Skeletal muscle cell (primary cell): ENCODE data around the gene RCE1.
A peak's percentile ranks its signal among the peaks of the same experiment; 100 is the strongest.

Experiments
- DNase-seq: peaks from one replicate; pipeline ENCODE4 v3.0.0-alpha.2; 2010; ENCODE audit warnings: low read depth
- H3K4me3 ChIP-seq: 2 replicates; pipeline ENCODE4 v1.5.1; 2011; ENCODE audit warnings: low read depth, mild to moderate bottlenecking, control low read depth, low read length, moderate library complexity

RCE1 gene

DNA sequence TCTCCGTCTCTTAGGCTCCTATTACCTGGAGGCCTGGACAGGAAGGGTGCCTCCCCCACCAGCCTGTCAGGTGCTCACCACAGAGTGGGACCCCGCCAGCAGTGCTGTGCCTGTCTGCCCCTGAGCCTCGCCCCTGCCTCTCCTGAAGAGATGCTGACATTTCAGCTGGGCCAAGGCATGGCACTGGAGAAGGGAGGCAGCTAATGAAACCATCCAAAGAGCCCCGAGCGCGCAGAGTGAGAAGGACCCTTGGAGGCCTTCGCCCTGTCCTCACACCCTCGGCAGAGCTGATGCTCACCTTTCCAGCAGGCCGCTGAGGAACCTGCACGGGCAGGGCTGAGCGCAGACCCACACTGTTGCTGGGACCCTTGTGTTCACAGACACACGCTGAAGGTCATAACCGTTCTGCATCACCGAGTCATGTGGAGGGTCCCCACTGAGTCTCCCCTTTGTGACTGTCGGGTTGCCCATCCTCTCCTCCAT, 11.5 kb downstream of the RCE1 start:
- DNase-seq = no peak
- H3K4me3 ChIP-seq = no peak overlapping the region

DNA sequence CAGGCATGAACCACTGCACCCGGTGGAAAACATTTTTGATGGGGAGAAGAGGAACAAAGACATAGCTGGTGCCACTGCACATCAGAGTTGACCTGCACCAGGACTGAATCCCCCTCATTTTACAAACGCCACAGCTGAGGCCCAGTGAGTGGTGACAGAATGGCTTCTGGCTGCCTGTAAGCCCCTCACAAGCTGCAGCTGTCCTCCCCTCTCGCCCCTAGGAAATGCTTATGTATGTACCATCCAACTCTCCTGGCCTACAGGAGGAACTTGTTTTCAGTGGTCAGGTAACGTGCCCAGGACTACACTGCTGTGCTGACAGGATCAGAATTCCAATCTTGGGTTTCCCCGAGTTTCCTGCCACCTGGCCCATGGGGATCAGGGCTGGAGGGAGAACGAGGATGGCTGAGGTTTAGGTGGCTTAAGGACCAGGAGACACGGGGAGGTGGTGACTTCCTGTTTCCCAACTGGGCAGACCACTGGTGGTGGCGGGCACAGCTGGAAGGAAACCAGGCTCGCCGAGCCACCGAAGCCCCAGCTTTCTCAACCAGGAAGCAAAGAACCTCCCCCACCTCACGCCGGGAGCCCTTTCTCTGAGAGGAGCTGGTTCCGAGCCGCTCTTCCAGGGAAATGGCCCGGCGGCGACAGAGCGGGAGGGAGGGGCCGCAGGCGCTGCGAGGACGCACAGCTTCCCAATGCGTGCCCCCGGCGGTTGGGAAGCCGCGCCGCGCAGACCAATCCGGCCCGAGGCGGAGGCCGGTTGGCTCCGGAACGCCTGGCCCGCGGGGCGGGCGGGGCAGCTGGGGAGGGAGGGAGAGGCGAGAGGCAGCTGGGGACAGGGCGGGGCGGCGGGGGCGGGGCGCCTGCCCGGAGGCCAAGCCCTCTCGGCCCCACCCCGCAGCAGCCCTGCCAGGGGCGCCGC, 12.6 kb downstream of the RCE1 start:
- DNase-seq = peak; percentile 67
- peak overlapping the region; percentile 71 for H3K4me3 ChIP-seq

DNA sequence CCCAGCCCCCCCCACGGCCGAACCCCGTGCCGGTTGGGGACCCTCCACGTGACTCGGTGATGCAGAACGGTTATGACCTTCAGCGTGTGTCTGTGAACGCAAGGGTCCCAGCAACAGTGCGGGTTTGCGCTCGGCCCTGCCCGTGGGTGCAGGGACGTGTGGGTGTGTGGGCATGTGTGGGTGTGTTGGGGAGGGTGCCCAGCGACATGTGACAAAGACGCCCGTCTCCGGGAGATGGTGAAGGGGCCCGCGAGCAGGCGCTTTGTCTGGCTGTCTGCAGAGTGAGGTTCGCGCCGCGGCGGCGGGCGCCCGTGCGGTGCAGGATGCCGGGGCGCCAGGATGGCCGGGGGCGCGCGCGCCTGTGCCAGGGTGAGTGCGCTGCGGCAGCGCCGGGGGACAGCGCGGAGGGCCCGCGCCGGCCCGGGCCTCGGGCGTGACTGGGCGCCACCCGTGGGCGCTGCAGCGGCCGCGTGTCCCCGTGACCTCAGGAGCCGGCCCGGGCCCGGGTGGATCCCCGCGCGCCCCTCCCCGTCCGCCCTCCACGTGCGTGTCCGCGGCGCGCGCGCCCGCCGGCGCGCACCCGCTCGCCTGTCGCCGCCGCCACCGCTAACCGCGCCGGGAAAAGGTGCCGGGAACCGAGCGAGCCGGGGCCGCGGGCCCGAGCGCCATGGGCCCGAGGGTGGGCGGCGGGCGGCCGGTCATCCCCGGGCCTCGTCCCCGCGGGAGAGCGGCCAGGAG, 13.4 kb downstream of the RCE1 start, which contains the start of gene LRFN4:
Gene LRFN4 (plus strand): TSS at position 569 of the 738 bp plus-strand sequence. CDS start 681 bp downstream, outside the sequence.
- no peak for DNase-seq
- peak within 1 kb of the TSS; percentile 71 for H3K4me3 ChIP-seq

DNA sequence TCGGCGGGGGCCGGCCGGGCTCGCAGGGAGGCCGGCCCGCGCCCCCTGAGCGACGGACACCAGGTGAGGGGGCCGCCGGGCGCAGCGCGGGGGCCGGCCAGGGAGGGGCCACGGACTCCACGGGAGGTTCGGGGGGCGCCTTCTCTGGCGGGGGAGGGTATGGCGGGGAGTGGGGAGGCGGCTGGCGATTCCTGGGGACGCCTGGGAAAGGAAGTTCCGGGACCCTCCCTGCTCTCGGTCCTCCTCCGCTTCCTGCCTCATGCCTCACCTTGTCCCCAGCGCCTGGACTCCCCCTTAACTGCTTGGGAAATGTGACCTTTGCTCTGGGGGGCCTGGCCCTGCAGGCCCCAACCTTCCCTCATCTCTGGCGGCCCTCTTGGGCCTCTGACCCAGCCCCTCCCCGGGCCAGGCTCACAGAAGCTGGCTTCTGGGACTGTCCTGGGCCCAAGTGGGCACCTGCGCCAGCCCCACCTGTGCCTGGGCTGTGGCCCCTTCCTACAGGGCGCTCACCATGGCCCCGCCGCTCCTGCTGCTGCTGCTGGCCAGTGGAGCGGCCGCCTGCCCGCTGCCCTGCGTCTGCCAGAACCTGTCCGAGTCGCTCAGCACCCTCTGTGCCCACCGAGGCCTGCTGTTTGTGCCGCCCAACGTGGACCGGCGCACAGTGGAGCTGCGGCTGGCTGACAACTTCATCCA, 14.1 kb downstream of the RCE1 start:
- peak overlapping the region; percentile 71 for H3K4me3 ChIP-seq
- DNase-seq = no peak

DNA sequence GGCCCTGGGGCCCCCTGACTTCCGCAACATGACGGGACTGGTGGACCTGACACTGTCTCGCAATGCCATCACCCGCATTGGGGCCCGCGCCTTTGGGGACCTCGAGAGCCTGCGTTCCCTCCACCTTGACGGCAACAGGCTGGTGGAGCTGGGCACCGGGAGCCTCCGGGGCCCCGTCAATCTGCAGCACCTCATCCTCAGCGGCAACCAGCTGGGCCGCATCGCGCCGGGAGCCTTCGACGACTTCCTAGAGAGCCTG, 14.6 kb downstream of the RCE1 start:
- DNase-seq = no peak

DNA sequence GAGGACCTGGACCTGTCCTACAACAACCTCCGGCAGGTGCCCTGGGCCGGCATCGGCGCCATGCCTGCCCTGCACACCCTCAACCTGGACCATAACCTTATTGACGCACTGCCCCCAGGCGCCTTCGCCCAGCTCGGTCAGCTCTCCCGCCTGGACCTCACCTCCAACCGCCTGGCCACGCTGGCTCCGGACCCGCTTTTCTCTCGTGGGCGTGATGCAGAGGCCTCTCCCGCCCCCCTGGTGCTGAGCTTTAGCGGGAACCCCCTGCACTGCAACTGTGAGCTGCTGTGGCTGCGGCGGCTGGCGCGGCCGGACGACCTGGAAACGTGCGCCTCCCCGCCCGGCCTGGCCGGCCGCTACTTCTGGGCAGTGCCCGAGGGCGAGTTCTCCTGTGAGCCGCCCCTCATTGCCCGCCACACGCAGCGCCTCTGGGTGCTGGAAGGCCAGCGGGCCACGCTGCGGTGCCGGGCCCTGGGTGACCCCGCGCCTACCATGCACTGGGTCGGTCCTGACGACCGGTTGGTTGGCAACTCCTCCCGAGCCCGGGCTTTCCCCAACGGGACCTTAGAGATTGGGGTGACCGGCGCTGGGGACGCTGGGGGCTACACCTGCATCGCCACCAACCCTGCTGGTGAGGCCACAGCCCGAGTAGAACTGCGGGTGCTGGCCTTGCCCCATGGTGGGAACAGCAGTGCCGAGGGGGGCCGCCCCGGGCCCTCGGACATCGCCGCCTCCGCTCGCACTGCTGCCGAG, 15.1 kb downstream of the RCE1 start:
- DNase-seq = no peak
- no peak overlapping the region for H3K4me3 ChIP-seq

More for the DNA sequence above, 14.6 kb downstream of the RCE1 start:
- H3K4me3 ChIP-seq = peak overlapping the region; percentile 71

DNA sequence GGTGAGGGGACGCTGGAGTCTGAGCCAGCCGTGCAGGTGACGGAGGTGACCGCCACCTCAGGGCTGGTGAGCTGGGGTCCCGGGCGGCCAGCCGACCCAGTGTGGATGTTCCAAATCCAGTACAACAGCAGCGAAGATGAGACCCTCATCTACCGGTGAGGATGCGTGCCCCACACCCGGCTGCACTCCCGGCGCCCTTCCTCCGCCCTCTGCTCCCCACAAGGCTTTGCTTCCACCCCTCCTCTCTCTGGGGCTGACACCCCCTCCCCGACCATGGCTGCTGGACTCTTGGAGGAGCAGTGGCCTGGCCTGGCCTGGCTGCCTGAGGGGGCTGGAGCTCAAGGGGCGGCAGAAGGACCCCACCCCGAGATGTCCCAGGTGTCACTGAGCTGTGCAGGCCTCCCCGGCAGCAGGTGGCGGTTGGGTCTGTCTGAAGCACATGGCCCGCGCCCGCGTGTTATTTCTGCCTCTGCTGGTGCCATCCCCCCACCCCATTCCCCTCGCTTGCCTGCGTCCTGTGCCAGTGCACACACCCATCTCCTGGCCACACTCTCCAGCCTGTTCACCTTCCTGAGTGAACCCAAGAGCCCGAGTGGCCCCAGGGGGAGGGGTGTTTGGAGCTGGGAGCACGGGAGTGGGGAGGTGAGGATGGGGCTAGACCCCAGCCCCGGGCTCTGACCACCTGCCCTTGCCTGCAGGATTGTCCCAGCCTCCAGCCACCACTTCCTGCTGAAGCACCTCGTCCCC, 15.9 kb downstream of the RCE1 start:
- DNase-seq = no peak
- H3K4me3 ChIP-seq = no peak overlapping the region

DNA sequence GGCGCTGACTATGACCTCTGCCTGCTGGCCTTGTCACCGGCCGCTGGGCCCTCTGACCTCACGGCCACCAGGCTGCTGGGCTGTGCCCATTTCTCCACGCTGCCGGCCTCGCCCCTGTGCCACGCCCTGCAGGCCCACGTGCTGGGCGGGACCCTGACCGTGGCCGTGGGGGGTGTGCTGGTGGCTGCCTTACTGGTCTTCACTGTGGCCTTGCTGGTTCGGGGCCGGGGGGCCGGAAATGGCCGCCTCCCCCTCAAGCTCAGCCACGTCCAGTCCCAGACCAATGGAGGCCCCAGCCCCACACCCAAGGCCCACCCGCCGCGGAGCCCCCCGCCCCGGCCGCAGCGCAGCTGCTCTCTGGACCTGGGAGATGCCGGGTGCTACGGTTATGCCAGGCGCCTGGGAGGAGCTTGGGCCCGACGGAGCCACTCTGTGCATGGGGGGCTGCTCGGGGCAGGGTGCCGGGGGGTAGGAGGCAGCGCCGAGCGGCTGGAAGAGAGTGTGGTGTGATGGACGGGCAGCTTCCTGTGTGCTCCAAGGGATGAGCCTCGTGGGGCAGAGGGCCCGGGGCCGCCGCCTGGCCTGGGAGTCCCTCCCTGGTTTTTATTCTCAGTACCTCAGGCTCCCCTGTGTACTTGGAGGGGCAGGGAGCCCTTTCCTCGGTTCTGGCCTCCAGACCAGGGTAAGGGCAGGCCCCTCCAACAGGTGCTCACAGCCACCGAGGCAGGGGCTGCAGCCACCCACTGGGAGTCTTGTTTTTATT, 16.6 kb downstream of the RCE1 start:
- H3K4me3 ChIP-seq = no peak overlapping the region
- no peak for DNase-seq

DNA sequence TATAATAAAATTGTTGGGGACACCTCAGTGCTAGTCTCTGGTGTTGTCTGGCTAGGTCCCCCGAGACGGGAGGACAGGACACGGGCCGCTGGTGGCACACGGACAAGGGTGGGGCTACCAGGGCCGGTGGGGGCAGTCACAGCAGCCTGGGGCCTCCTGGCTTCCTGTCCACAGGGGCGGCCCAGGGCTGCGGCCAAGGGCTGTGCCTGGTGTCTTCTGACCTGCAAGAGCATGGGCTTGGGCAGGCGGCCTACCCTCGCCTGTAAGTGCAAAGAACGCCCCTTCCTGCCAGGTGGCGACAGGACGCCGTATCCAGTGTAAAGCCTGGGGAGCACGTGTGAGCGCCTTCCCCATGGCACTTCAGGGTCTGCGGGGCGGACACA, 17.2 kb downstream of the RCE1 start:
- DNase-seq = no peak
- no peak overlapping the region for H3K4me3 ChIP-seq

DNA sequence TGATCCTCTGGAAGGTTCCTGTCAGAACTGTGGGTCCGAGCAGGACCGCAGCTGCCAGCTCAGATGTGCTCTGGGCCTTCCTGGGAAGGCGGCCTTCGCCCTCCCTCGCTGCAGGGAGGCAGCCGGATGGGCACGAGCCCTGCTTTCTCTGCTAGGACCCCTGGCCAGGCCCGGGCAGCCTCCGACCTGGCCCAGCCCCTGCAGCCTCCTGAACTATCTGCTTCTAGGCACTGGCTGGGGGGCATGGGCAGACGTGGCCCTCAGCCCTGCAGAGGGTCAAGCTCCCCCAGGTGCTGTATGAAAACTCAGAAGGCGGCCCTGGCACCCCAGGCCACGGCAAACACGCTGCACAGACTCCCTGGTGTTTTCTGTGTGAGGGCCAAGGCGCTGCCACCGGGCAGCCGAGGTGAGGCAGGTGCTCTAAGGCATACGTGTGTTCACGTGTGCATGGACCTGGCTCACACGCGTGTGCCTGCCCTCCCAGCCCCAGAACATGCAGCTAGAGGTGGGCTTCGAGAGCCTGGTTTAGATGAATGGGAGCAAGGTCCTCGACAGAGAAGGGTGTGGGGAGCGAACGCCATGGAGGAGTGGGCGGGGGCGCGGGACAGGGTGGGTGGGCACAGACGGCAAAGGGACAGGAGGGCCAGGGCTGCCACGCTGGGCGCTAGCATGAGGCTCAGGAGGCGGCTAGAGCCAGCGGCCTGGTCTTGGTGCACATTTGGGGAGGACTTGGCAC, 18.0 kb downstream of the RCE1 start:
- H3K4me3 ChIP-seq = no peak overlapping the region
- DNase-seq = no peak

DNA sequence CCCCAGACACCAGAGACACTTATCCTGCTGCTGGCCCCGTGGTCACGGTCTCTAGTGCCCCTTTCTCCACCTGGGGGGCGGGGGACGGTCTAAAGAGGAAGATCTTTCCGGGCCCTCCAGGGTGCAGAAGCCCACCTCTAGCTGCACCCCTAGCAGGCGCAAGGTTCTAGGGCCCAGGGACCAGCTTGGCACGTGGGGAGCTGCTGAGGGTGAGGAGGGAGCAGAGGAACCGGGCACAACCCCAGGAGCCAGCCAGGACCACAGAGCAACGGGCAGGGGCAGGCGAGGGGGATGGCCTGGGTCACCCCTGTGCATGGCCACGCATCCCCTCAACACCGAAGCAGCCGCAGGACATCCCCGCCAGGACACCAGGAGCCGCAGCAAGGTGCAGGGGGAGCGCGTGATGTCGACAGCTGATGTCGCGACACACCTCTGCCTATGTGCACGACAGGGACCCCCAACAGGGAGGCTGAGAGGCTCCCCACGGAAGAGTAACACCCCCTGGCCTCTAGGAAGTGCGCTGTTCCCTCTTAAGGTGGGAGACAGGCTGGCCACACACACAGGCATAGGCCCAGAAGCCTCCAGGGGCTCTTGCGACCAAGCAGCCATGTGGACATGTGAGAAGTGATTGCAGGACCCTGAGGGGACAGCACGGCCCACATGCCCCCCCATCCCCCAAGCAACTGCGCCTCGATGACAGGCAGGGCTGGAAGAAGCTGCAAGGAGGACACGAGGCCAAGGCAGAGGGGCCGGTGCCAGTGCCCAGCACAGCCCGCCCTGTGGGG, 18.7 kb downstream of the RCE1 start:
- no peak overlapping the region for H3K4me3 ChIP-seq
- DNase-seq = no peak

DNA sequence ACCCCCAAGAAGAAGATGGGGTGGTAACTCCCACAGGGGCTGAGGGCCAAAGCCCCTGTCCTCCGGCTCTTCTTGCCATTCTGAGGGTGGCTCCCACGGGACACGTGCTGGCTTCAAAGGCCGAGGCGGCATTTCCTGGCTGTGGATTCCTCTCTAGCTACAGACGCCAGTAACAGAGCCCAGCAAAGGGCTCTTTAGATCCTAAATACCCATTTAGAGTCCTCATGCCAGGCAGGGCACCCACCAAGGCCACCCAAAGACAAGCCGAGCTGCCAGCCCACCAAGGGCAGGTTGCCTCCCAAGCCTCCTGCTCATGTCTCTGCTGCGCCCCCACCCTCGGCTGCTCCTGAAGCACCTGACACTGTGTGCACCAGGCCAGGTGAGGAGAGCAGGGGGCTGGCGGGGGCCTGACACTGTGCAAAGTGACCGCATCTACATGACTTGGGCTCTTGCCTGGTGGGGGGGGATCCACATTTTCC, 19.4 kb downstream of the RCE1 start:
- no peak for DNase-seq
- H3K4me3 ChIP-seq = no peak overlapping the region

DNA sequence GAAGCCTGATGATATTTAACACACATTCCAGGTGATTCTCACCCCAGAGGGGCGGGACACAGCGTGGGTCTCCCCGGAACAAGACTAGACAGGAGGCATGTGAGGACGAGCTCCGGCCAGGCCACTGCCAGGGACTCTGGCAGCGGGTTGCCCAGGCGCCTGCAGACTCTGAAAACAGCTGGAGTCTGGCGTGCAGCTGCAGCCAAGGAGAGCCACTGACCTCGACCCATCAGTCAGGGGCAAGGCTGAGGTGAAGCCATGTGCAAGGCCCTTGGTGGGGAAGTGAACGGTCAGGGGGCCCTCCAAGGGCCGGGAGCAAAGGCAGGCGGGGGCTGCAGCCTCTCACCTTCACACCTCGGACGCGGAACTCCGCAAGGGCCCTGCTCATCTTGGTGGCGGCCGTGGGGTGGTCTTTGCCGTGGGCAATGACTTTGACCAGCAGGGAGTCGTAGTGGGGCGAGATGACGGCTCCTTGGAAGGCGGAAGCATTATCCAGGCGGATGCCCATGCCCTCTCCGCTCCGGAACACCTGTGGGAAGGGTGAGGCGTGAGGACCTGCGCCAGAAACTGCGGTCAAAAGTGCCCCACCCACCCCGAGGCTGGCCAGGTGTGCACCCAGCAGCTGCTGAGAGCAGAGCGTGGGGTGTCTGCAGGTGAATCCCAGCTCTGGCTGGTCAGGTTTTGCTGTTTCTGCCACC, 20.3 kb downstream of the RCE1 start:
- DNase-seq = no peak

DNA sequence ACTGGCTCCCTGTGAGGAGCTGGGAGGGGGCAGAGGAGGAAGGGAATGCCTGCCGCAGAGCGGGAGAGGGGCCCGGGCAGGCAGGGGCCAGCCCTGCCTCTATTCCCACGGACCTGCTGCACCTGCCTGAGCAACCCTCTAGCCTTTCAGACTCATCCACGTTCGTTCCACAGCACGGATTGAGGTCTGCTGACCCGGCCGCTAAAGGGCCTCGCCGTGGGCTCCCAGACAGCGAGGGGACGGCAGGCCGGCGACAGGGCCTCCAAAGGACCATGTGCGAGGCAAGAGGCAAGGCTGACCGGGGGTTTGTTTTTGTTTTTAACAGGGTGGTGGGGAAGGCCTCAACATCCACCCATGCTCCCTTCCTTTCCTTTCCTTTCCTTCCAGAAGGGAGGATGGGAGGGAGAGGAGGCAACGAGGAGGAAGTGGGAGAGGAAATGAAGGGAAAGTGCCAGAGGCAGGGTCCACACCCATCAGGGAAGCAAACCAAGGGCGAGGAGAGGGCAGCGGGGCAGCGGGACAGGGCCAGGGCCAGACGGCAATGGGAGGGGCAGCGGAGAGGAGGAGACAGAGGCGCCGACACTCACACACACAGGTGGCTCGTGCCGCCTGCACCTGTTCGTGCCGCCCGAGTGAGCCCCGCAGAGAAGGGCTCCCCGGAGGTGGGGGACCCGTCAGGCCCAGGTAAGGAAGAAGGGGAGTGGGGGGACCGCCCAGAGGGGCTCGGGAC, 21.1 kb downstream of the RCE1 start:
- no peak overlapping the region for H3K4me3 ChIP-seq
- DNase-seq = no peak

More for the DNA sequence above, 20.3 kb downstream of the RCE1 start:
- H3K4me3 ChIP-seq = no peak overlapping the region

DNA sequence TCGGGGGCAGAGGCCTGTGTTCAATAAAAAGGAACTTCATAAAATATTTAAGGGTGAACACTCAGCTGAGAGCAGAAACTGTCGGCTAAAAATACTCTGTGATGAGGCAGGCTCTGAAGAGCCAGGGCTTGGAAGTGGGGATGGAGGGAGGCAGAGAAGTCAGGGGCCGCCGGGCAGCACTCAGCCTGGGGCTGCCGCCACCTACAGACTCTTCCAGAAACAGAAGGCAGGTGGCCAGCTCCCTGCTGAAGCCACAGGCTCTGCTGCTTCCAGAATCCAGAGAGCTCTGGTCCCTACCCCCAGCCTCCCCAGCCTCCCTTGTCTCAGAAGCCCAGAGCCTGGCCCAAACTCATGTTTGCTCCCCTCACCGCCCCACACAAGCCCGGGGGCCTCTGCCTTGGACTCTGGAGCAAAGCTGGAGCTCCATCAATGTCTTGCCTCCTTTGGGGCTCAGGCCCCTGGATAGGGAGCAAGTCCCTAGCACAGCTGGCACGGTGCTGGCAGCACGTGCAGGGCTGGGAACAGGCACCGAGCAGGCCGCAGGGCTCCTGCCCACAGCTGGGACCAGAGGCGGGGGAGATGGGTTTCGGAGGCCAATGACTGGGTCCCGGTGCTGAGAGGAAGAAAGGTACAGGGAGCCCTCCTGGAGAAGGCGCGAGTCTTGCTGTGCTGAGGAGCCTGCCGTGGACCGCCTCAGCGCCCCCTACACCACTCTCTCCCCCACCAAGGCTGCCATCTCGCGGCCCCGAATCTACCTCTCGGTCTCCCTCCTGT, 21.9 kb downstream of the RCE1 start:
- no peak for DNase-seq
- H3K4me3 ChIP-seq = no peak overlapping the region
